Vagina (tissue), 2 donors: ENCODE measurements around the gene LONRF2.

Experiments used
- POLR2A ChIP-seq, 2 donors: fragments of 450-650 bp; IDR thresholded peaks; one replicate each; pipeline ENCODE4 v1.6.1; 2017; ENCODE audit warnings: antibody characterized with exemption in 2 of 2, mild to moderate bottlenecking in 2 of 2, moderate library complexity in 2 of 2
- TF ChIP-seq, protein P1 (sequence below), 3 experiments: fragments of 450-650 bp in 2 of 3; fragments of 200-600 bp in 1 of 3; sonication (generic) in 1 of 3; IDR thresholded peaks; one replicate each; pipeline ENCODE4 v1.5.1; 2017 to 2019; ENCODE audit warnings: antibody characterized with exemption in 3 of 3, mild to moderate bottlenecking in 2 of 3, moderate library complexity in 2 of 3

- TF ChIP-seq, protein P1, sequence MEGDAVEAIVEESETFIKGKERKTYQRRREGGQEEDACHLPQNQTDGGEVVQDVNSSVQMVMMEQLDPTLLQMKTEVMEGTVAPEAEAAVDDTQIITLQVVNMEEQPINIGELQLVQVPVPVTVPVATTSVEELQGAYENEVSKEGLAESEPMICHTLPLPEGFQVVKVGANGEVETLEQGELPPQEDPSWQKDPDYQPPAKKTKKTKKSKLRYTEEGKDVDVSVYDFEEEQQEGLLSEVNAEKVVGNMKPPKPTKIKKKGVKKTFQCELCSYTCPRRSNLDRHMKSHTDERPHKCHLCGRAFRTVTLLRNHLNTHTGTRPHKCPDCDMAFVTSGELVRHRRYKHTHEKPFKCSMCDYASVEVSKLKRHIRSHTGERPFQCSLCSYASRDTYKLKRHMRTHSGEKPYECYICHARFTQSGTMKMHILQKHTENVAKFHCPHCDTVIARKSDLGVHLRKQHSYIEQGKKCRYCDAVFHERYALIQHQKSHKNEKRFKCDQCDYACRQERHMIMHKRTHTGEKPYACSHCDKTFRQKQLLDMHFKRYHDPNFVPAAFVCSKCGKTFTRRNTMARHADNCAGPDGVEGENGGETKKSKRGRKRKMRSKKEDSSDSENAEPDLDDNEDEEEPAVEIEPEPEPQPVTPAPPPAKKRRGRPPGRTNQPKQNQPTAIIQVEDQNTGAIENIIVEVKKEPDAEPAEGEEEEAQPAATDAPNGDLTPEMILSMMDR (IDR thresholded peaks at IDR 0.05) = no peak
- no peak for TF ChIP-seq POLR2A (IDR thresholded peaks at IDR 0.05)
Observed at GRCh38 chr2:100237770-100238169, 84.5 kb downstream of the LONRF2 start.
